HG03571 (cell line): ENCODE results near the gene TRAPPC12.
"Not testable (repeated sequence)": the region's sequence is repeated elsewhere in the genome, so short reads cannot be mapped to it uniquely, and the experiment has no call there.

Experiments
- ATAC-seq: cut with Tn5 transposase; IDR thresholded peaks from one replicate; pipeline ENCODE4 v1.9.1; 2021; ENCODE audit not compliant: unreplicated experiment

TRAPPC12 gene

GRCh38 chr2:3379647-3380534 lies at the start of gene TRAPPC12:
Gene TRAPPC12, plus strand, starts transcription at chr2:3379694. Its CDS starts 7,930 bp downstream, at chr2:3387624.
- ATAC-seq = peak; percentile 73

GRCh38 chr2:3332133-3332532 lies 47.4 kb upstream of the TRAPPC12 start:
- ATAC-seq = no peak

GRCh38 chr2:3334392-3335345 lies 44.8 kb upstream of the TRAPPC12 start:
- ATAC-seq = no peak

- no peak for ATAC-seq
Observed at GRCh38 chr2:3336844-3337243, 42.6 kb upstream of the TRAPPC12 start.

- ATAC-seq = no peak
Observed at GRCh38 chr2:3338340-3338739, 41.2 kb upstream of the TRAPPC12 start.

GRCh38 chr2:3340144-3340543 lies 39.4 kb upstream of the TRAPPC12 start:
- no peak for ATAC-seq

- no peak for ATAC-seq
Observed at GRCh38 chr2:3341336-3341735, 38.2 kb upstream of the TRAPPC12 start.

- no peak for ATAC-seq
Observed at GRCh38 chr2:3342324-3342723, 37.2 kb upstream of the TRAPPC12 start.

- ATAC-seq = no peak
Observed at GRCh38 chr2:3343012-3343411, 36.5 kb upstream of the TRAPPC12 start.

GRCh38 chr2:3344897-3345296 lies 34.6 kb upstream of the TRAPPC12 start:
- no peak for ATAC-seq

- no peak for ATAC-seq
Observed at GRCh38 chr2:3345621-3346020, 33.9 kb upstream of the TRAPPC12 start.

- no peak for ATAC-seq
Observed at GRCh38 chr2:3348767-3349166, 30.7 kb upstream of the TRAPPC12 start.

GRCh38 chr2:3349211-3349693 lies 30.2 kb upstream of the TRAPPC12 start:
- ATAC-seq = no peak

- no peak for ATAC-seq
Observed at GRCh38 chr2:3354986-3355385, 24.5 kb upstream of the TRAPPC12 start.

GRCh38 chr2:3355951-3356569 lies 23.4 kb upstream of the TRAPPC12 start:
- ATAC-seq = no peak

GRCh38 chr2:3356799-3357198 lies 22.7 kb upstream of the TRAPPC12 start:
- no peak for ATAC-seq

- ATAC-seq = not testable (repeated sequence)
Observed at GRCh38 chr2:3357446-3357845, 22.0 kb upstream of the TRAPPC12 start.

- no peak for ATAC-seq
Observed at GRCh38 chr2:3357926-3358325, 21.6 kb upstream of the TRAPPC12 start.

GRCh38 chr2:3361518-3362389 lies 17.7 kb upstream of the TRAPPC12 start:
- ATAC-seq = no peak

- no peak for ATAC-seq
Observed at GRCh38 chr2:3365219-3365618, 14.3 kb upstream of the TRAPPC12 start.
